ENCODE results near the gene OMA1. TPM values are rescaled to one million over a fixed set of nuclear protein-coding genes. Genes with fewer than 3 reads are reported as not detected.
A peak's percentile ranks its signal among the peaks of the same experiment; 100 is the strongest.

Gene OMA1
- total RNA-seq, 1 experiment from 2014 or later, result 34.3 TPM

DNA sequence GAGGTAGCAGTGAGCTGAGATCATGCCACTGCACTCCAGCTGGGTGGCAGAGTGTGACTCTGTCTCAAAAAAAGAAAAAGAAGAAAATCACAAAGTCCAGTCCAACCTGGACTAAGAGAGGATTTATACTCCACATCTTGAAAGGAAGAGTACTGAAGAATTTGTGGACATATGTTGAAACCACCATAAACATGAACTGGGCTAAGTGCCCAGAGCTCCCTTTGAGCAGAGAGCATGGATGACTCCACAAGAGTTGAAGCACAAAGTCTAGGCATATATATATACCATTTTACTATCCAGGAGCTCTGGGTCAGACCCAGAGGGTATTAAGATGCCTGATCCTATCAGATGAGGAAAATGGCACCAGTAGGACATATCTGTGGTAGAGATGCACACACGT is 86.6 kb downstream of the OMA1 start:
- no peak for DNase-seq (ENCODE audit: low read depth)

- DNase-seq (ENCODE audit: low read depth), result no peak
Observed at GRCh38 chr1:58457023-58457635, 89.4 kb downstream of the OMA1 start.

DNA sequence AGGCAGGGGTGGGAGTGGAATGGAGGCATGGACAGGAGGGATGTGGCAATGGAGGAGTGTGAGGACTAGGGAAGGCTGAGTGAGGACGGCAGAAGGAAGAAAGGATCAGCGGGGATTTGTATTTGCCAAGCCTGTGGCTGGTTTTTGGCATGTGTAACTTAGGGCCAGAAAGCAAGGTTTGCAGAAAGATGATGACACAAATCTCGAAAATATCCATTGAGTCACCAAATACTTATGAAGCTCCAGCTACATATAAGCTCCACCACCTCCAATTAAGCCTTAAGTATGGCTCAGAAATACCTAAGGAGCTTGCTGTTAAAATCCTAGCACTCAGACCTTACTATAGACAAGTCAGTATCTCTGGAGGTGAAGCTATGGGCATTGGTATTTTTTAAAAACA is 90.1 kb downstream of the OMA1 start:
- no peak for DNase-seq (ENCODE audit: low read depth)

DNA sequence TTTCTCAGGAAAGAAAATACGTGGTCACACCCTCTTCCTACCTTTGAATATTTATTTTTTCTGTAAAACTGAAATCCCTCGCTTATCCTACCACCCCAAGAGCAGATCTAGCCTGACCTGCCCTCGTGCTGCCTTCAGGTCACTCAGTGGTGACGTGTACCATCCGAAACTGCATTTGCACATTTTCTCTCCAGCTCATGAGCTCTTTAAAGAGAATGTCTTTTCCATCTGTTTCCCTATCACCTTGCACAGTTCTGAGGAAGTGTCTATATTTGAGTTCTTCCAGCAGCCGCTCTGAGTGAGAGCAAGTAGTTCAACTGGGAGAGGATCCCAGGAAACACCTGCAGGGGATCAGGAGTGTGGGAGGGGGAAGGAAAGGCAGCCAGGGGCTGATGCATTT is 91.7 kb downstream of the OMA1 start:
- DNase-seq (ENCODE audit: low read depth), result no peak

- DNase-seq (ENCODE audit: low read depth), result no peak
Observed at GRCh38 chr1:58454385-58454784, 92.1 kb downstream of the OMA1 start.

- no peak for DNase-seq (ENCODE audit: low read depth)
Observed at GRCh38 chr1:58451560-58452191, 94.8 kb downstream of the OMA1 start.

GRCh38 chr1:58447886-58448285 is 98.6 kb downstream of the OMA1 start:
- DNase-seq (ENCODE audit: low read depth), result no peak

DNA sequence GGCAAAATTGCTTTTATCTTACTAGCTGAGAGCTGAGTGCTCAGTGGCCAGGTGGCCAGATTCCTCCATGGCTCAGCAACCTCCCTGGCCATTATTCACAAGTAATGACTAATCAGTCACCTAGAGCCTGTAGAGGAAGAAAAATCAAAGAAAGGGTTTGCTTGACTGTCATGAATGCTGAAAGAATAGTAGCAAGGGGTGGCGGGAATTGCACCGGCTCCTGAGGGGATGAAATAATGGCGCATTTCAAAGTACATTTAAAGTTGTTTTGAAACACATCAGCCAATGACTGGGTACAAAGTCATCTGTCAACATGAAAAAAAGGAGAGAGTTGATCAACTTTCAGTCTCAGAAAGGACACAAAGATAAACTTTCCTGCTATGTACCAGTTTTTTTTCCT is 99.5 kb downstream of the OMA1 start:
- no peak for DNase-seq (ENCODE audit: low read depth)

- DNase-seq (ENCODE audit: low read depth), result no peak
Observed at GRCh38 chr1:58446368-58446767, 100.2 kb downstream of the OMA1 start.

DNA sequence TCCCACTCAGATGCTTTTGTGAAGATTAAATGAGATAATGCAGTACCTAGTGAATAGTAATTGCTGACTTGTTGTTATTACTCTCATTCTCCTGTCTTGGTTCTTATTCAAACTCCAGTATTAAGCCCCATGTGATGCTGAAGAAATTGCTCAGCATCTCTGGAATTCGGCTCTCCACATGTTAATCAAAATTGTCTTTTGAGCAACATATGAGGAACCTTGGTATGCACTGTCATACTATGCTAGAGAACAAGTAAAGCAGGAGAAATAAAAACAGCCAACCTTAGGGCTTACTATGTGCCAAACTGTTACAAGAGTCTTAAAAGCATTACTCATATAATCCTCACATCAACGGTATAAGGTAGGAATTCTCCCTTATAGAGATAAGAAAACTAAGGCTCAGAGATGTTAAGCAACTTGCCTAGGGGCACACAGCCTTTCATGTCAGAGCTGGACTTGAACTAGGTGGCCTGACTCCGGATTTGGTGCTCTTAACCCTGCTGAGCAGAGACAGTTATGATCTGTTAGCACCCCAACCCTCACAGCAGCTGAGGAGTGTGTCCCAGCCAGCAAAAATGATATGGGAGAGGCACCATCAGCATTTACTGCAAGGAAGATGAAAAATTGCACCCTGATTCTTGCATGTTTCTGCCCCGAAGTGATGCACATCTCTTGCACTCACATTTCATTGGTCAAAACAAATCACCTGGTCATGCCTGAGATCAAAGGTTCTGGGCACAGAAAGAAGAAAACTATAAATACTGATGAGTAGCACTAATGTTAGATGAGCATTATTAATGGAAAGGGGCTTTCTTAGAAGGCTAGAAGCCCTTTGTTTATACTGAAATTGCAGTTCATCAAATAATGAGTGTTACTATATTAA is 102.3 kb downstream of the OMA1 start:
- DNase-seq (ENCODE audit: low read depth), result no peak

GRCh38 chr1:58442114-58442513 is 104.4 kb downstream of the OMA1 start:
- DNase-seq (ENCODE audit: low read depth), result no peak

DNA sequence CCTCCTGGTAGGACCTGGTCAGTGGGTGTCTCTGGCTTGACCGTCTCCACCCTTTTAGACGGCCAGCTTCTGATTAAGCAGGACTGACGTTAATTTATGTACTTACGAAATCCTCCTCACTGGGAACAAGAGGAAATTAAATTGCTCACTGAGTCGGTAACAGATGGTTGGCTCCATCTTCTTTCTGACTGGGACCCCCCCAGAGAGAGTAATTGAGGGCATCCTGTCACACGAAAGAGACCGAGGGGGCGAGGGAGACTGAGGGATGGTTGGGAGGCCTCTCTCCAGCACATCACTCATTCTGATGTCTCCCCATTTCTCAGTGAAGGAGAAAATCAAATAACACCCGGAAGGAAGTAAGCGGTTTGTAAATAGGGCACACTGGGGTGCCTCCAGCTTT is 104.8 kb downstream of the OMA1 start:
- no peak for DNase-seq (ENCODE audit: low read depth)

DNA sequence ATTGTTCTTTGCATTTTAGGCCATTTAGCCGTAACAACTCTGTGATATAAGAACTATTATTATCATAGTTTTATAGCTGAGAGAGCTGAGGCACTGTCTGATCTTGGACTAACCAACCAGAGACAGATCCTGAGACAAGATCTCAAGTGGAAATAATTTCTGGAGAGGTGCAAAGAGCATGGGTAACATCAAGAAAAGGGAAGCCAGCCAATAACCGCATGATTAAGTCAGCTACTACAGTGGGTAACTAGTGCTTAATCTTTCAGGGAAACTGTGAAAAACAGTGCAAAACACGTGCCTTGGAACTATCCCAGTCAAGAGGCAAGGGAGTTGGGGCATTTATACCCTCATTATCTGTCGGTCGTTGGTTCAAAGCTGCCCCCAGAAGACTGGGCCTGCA is 105.8 kb downstream of the OMA1 start:
- no peak for DNase-seq (ENCODE audit: low read depth)

DNA sequence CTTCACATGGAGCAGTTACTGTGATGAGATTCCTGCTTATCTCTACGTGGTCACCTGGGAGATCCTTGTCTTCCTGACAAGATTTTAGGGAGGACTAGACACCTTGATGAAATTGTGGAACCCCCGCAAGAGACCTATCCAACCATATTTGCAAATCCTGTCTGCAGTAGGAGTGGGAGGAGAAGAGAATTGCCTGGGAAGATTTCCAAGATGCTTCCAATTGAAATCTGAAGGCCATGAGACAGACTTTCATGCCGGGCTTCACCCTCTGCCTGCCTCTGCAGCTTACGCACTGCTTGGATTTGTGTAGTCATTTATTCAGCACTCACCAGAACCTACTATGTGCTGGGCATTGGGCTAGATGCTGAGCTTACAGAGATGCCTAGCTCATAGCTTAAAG is 106.6 kb downstream of the OMA1 start:
- no peak for DNase-seq (ENCODE audit: low read depth)

- no peak for DNase-seq (ENCODE audit: low read depth)
Observed at GRCh38 chr1:58438468-58438867, 108.1 kb downstream of the OMA1 start.

- DNase-seq (ENCODE audit: low read depth), result no peak
Observed at GRCh38 chr1:58437623-58438022, 108.9 kb downstream of the OMA1 start.

DNA sequence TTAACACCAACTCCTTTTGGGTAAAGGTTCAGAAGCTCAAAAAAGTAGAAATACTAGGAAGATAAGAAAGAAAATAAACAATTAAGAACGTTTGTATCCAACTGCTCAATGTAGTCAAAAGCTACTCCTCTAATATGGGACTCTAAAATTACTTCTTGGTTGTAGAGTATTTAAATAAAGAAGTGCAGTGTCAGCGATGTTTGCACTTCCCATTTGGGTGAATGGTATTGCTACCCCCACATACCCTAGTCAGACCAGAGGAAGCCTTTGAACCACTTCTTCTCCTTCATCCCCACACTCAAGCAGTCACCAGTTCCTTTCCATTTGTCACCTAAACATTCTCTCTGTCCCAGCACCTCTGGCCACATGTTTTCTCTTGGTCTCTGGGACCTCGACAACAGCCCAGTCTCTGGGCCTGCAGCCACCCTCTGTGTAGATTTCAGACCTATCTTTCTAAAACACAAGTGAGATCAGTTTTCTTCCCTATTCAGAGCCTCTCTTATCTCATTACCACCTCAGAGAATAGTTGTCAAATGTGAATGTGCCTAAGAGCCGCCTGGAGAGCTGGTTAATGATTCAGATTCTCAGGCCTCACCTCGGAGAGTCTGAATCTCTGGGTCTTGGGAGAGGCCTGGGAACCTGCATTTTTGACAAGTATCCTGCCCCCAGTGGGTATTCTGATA is 109.8 kb downstream of the OMA1 start:
- DNase-seq (ENCODE audit: low read depth), result no peak

DNA sequence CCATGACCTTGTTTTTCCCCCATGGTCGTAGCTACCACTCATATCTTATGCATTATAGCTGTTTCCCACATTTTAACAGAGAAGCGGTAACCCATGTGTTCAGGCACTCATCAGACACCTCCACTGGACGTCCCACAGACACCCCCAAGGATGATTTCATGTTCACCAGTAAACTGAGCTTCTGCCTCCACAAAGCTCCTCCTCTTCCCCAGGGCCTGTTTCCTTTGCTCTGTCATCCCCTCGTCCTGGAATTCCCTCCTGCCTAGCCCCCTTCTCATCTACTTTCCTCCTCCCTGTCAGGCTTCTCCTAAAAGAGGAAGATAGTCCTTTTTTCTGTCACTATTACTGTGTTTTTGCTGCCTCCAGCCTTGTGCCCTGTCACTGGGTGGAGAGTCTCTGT is 111.2 kb downstream of the OMA1 start:
- DNase-seq (ENCODE audit: low read depth), result no peak

GRCh38 chr1:58434607-58435006 is 111.9 kb downstream of the OMA1 start:
- no peak for DNase-seq (ENCODE audit: low read depth)

DNA sequence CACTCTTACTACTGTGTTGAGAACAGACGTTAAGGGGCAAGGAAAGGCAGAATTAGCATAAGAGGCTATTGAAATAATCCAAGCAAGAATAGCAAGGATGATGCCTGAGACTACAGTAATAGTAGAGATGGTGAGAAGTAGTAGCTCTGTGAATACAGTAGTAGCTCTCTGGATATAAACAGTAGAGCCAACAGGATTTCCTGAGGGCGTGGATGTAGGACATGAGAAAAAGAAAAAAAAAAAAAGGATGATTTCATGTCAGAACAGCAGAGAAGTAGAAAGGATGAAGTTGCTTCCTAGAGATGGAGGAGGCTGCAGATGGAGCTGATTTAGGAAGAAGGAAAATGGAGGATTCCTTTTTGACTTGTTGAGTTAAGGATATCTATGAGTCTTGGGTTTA is 112.3 kb downstream of the OMA1 start:
- no peak for DNase-seq (ENCODE audit: low read depth)

DNA sequence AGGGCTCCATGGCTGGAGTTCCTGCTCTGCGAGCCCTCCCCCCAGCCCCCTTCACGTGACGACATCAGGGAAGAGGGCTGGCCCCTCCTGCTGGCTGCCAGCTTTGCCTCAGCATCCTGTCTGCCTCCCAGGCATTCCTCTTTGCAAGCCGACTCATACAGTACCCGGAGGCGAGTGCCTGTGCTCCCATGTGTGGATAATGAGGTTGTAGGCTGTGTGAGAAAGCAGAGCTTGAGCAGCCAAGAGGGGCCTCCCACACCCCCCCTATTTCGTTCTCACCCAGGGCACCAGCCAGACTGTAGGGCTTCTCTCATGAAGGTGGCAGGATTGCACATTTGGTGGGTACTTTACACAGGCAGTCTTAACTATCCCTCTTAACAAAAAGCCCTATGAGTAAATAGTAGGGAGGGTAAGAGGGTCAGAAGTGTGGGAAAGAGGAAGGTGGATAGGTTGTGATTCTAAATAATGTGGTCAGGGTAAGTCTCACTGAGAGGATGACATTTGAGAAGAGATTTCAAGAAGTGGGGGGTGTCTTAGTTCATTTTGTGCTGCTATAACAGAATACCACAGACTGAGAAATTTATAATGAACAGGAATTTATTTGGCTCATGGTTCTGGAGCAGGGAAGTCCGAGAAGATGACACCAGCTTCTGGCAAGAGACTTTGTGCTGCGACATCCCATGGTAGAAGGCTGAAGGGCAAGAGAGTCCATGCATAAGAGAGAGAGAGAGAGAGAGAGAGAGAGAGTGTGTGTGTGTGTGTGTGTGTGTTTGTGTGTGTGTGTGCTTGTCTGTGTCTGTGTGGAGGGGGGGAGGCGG is 113.5 kb downstream of the OMA1 start:
- DNase-seq (ENCODE audit: low read depth), result peak; percentile 95
